ENCODE data around the gene DHRS1.
A peak's percentile ranks its signal among the peaks of the same experiment; 100 is the strongest.
"Not testable (repeated sequence)": the region's sequence is repeated elsewhere in the genome, so short reads cannot be mapped to it uniquely, and the experiment has no call there.

DHRS1 gene

DNA sequence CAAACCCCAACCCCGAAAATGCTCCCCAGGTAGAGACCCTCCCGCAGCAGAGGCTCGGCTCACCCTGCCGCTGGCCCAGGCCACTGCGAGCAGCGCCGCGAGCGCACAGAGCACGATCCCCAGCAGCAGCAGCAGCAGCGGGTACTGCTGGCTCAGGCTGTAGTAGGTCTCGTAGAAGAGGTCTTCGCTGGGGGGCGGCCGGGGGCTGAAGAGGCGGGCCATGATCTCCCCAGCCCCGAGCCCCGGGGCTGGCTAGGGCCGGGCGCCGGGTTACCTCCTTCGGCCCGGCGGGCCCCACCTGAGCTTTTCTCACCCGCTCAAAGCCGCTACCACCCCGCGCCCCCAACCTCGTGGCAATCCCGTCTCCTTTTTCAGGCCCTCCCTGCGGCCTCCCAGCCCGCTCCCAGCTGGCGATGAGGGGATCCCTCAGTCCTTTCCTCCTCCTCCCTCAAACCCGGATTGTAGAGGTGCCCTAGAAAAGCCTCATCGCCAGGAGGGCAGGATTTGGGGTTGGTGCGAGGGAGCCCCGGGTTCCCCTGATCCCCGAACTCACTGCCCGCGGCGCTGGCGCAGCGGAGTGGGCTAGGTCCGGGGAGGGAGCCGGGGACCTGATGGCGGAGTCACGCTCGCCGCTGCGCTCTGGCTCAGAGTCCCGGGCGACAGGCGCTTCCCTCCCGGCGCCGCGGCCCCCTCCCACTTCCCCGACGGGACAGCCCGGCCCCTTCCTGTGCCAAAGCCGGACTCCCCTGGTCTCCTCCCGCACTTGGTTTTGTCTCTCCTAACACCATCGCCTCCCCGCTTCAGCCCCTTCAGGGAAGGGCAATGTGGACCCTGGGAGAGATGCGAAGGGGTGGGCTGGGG lies 35.1 kb upstream of the DHRS1 start, which contains the start of gene ADCY4:
ADCY4 (minus strand) TSS at position 641 of the 861 bp plus-strand sequence; CDS start at position 222, 419 bp downstream.
- Mint-ChIP-seq H3K27me3 (peaks cover 12% of the 10 kb centered on the region), H3K4me1 (peaks cover 57% of the 10 kb centered on the region), H3K4me3 (peak within 1 kb of the TSS; percentile 29), H3K36me3 (ENCODE audit: insufficient read depth) (peaks cover 23% of the 10 kb centered on the region), H3K27ac (ENCODE audit: low read depth) (no peak within 1 kb of the TSS), H3K9me3 (no peaks in the 10 kb centered on the region)
- no peak for ATAC-seq (replicated peaks; ENCODE audit: extremely low read depth, poor library complexity, severe bottlenecking)
- no peak for DNase-seq (ENCODE audit: low spot score in 2 of 2)

DNA sequence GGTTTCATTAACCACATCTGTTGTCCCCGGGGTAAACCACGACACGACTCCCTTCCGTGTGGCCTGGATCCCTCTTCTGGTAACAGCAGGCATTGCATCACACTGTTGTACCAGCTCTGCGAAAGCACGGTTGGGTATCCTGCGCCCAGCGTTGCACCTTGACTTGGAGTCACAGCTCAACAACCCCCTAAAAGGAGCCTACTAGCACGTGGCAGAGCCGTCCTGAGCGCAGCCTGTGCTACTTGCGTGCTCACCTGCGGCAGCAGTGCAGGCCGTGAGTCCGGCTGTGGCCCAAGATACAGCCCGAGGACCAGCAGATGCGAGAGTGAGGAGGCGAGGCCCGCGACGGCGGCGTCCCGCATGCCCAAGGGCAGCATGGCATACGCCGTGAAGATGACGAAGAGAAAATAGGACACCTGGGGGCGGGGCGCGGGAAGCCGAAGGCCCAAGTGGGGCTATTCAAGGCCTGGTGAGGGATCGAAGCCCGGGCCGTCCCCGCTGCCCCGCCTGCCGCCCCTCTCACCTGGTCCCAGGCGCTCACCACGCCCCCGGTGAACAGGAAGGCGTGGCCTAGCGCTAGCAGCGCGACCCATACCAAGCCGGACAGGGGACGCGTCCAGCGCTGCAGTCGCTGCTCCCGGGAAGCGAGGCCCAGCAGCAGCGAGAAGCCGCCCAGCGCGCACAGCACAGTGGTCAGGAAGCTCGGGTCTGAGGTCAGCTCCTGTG lies 32.9 kb upstream of the DHRS1 start:
- Mint-ChIP-seq H3K36me3 (ENCODE audit: insufficient read depth) (peaks cover 27% of the 10 kb centered on the region), H3K27me3 (peaks cover 12% of the 10 kb centered on the region), H3K4me1 (peaks cover 61% of the 10 kb centered on the region), H3K9me3 (no peaks in the 10 kb centered on the region), H3K27ac (ENCODE audit: low read depth) (peak overlapping the region; percentile 83), H3K4me3 (peak overlapping the region; percentile 73)
- peak; percentile 62 for ATAC-seq (replicated peaks; ENCODE audit: extremely low read depth, poor library complexity, severe bottlenecking)
- peak; percentile 74 to 85 for DNase-seq (ENCODE audit: low spot score in 2 of 2)

DNA sequence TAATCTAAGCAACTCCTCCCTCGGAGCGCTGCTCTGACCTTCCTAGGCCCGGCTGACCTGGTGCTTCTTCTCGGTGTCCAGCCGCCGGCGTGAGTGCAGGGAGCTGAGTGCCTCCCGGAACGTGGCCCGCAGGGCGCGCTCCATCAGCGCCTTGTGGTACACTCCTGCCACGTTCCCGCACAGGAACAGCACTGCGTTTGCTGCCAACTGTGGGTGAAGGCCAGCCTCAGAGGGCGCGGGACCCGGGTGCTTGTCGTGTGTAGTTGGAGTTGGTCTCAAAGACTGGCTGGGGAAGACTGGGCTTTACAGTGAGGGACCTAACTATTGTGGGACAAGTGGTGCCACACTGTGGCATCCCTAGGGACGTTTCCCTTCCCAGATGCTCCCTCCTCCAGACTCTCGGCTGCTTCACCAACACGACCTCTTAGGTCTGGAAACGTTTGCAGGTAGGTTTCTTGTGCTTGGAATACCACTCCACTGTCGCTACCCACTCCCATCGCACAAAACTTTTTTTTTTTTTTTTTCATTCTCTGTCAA lies 32.2 kb upstream of the DHRS1 start:
- H3K4me3 Mint-ChIP-seq = peak overlapping the region; percentile 73
- ATAC-seq (replicated peaks; ENCODE audit: extremely low read depth, poor library complexity, severe bottlenecking) (no peak), DNase-seq (ENCODE audit: low spot score in 2 of 2) (no peak)
- H3K36me3 Mint-ChIP-seq (ENCODE audit: insufficient read depth) = peaks cover 27% of the 10 kb centered on the region
- H3K4me1 Mint-ChIP-seq = peaks cover 65% of the 10 kb centered on the region
- peaks cover 12% of the 10 kb centered on the region for H3K27me3 Mint-ChIP-seq
- H3K27ac Mint-ChIP-seq (ENCODE audit: low read depth) = peak overlapping the region; percentile 83
- no peaks in the 10 kb centered on the region for H3K9me3 Mint-ChIP-seq

DNA sequence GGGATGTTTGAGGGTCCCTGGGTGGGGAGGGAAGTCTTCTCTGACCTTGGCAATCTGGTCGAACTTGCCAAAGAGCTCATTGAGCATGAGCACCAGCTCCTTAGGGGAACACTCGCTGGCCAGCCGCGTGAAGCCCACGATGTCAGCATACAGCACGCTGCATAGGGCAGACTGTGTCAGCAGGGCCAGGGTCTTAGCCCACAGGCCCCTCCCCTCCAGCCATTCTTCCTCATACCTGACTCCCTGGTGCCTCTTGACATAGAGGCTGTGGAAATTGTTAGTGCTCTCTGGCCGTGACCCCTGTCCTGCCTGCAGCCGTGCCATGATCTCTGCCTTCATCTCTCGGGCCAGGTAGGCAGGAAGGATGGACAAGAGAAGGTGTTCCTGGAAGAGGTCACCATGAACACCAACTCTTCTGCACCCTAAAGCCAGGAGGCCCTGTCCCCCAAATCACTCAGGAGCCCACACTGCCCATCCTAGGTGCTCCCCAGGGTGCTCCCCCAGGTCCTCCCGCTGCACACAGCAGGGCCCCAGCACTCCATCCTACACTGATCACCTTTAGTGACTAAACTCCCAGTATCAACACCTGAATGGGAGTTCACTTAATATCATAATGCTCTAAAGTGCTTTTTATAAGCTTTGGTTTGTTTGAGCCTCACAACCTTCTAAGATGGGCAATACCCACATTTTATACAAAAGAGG lies 31.5 kb upstream of the DHRS1 start:
- peaks cover 12% of the 10 kb centered on the region for H3K27me3 Mint-ChIP-seq
- no peak overlapping the region for H3K4me3 Mint-ChIP-seq
- H3K36me3 Mint-ChIP-seq (ENCODE audit: insufficient read depth) = peaks cover 21% of the 10 kb centered on the region
- peaks cover 65% of the 10 kb centered on the region for H3K4me1 Mint-ChIP-seq
- DNase-seq (ENCODE audit: low spot score in 2 of 2) (no peak), ATAC-seq (replicated peaks; ENCODE audit: extremely low read depth, poor library complexity, severe bottlenecking) (no peak)
- no peaks in the 10 kb centered on the region for H3K9me3 Mint-ChIP-seq
- H3K27ac Mint-ChIP-seq (ENCODE audit: low read depth) = peak overlapping the region; percentile 83

DNA sequence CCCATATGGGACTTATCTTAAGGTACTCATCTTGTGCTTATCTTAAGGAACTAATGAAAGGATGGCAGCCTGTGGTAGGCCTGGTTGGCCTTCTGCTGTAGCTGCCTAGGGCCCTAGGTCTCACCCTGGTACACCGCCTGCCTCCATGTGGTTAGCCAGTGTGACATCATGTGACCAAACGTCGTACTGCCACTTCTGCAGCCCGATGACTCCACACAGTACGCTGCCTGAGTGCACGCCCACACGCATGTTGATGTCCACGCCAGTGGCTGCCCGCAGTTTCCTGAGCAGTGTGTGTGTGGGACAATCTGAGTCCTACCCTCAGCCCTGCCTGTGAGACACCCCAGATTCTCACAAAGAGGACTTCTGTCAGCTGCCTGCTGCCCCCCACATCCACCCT lies 30.2 kb upstream of the DHRS1 start:
- peak; percentile 60 to 82 for DNase-seq (ENCODE audit: low spot score in 2 of 2)
- Mint-ChIP-seq H3K4me1 (peaks cover 56% of the 10 kb centered on the region), H3K4me3 (peak overlapping the region; percentile 53), H3K9me3 (no peaks in the 10 kb centered on the region), H3K36me3 (ENCODE audit: insufficient read depth) (peaks cover 21% of the 10 kb centered on the region), H3K27ac (ENCODE audit: low read depth) (peak overlapping the region; percentile 79), H3K27me3 (peaks cover 2% of the 10 kb centered on the region)
- ATAC-seq (replicated peaks; ENCODE audit: extremely low read depth, poor library complexity, severe bottlenecking) = peak; percentile 87

DNA sequence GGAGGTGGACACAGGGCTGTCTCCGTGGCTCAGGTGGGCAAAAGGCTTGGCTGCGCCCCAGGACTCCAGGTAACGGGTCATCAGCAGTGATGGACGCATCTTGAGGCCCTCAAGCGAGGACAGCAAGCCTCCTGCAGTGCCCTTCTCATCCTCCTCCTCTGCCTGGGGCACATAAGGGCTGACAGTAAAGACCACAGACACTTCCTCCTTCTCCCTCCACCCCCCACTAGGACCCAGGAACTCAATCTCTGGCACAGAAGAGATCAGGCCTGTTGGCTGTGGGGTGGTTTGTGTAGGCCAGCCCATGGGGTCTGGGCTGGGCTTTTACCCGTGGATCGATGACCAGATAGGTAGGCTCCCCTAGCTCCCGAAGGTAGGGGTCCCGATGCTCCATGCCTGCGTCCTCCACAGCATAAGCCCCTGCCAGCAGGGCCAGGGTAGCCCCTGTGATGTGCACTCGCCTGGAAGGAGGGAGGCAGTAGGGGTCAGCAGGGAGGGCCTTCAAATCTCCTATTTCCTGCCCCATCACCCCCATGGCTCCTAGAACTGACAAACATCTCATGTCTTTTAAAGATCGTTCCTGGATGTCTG lies 29.6 kb upstream of the DHRS1 start:
- H3K9me3 Mint-ChIP-seq = no peaks in the 10 kb centered on the region
- peak overlapping the region; percentile 53 for H3K4me3 Mint-ChIP-seq
- no peaks in the 10 kb centered on the region for H3K27me3 Mint-ChIP-seq
- no peak for DNase-seq (ENCODE audit: low spot score in 2 of 2)
- H3K36me3 Mint-ChIP-seq (ENCODE audit: insufficient read depth) = peaks cover 21% of the 10 kb centered on the region
- ATAC-seq (replicated peaks; ENCODE audit: extremely low read depth, poor library complexity, severe bottlenecking) = no peak
- peak overlapping the region; percentile 79 for H3K27ac Mint-ChIP-seq (ENCODE audit: low read depth)
- H3K4me1 Mint-ChIP-seq = peaks cover 56% of the 10 kb centered on the region

DNA sequence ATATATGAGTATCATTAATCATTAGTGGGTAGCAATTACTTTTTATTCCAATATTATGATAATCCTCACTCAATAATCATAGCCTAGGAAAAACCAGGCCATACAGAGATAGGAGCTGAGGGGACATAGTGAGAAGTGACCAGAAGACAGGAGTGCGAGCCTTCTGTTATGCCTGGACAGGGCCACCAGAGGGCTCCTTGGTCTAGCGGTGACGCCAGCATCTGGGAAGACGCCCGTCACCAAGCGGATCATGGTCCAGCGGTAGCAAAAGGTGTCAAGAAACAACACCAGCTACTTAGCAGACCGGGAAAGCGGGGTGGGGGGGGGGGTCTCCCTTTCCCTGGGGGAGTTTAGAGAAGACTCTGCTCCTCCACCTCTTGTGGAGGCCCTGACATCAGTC lies 28.3 kb upstream of the DHRS1 start:
- Mint-ChIP-seq H3K27ac (ENCODE audit: low read depth) (peak overlapping the region; percentile 79), H3K36me3 (ENCODE audit: insufficient read depth) (peaks cover 19% of the 10 kb centered on the region), H3K4me3 (peak overlapping the region; percentile 48), H3K4me1 (peaks cover 62% of the 10 kb centered on the region)
- not testable (repeated sequence) for ATAC-seq (replicated peaks; ENCODE audit: extremely low read depth, poor library complexity, severe bottlenecking); H3K27me3 Mint-ChIP-seq; DNase-seq (ENCODE audit: low spot score in 2 of 2); H3K9me3 Mint-ChIP-seq

DNA sequence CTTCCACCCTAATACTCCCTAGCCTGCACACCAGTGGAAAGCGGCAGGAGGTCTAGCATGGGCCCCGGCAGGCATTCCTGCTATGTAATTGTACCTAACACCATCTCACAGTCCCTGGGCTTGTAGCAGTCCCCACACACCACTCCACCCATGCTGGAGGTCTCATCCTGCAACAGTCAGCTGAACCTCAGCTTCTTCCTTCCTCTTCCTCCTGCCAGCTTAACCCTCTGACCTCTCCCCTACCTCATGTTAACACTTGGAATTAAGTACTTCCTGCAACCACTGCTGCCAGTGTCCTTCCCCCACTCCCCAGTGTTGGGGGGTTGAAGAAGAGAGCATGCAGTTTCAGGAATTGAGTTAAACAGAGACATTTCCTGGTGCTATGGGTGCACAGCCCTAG lies 27.7 kb upstream of the DHRS1 start:
- Mint-ChIP-seq H3K4me1 (peaks cover 60% of the 10 kb centered on the region), H3K36me3 (ENCODE audit: insufficient read depth) (peaks cover 15% of the 10 kb centered on the region), H3K9me3 (no peaks in the 10 kb centered on the region), H3K4me3 (peak overlapping the region; percentile 48), H3K27me3 (no peaks in the 10 kb centered on the region), H3K27ac (ENCODE audit: low read depth) (peak overlapping the region; percentile 79)
- no peak for ATAC-seq (replicated peaks; ENCODE audit: extremely low read depth, poor library complexity, severe bottlenecking)
- no peak for DNase-seq (ENCODE audit: low spot score in 2 of 2)

DNA sequence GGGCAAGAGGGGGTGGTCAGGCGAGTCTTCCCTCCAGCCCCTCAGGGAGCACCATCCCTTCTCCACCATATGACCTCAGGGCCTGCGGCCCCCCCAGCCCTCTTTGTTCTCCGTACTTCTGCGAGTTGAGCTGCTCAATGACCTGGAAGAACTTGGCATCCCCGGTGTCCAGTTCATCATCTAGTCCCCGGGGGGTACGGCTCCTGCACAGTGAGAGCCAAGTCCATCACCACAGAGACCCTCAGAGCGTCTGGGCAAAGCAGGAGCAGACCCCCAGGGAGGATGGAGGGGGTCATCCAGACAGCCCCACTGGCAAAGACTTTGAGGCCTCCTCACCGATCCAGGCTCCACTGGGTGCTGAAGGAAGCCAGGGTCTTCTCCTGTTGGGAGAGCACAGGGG lies 26.4 kb upstream of the DHRS1 start:
- ATAC-seq (replicated peaks; ENCODE audit: extremely low read depth, poor library complexity, severe bottlenecking) = no peak
- H3K4me3 Mint-ChIP-seq = no peak overlapping the region
- peaks cover 48% of the 10 kb centered on the region for H3K4me1 Mint-ChIP-seq
- H3K36me3 Mint-ChIP-seq (ENCODE audit: insufficient read depth) = peaks cover 11% of the 10 kb centered on the region
- no peaks in the 10 kb centered on the region for H3K9me3 Mint-ChIP-seq
- no peak overlapping the region for H3K27ac Mint-ChIP-seq (ENCODE audit: low read depth)
- no peak for DNase-seq (ENCODE audit: low spot score in 2 of 2)
- no peaks in the 10 kb centered on the region for H3K27me3 Mint-ChIP-seq

DNA sequence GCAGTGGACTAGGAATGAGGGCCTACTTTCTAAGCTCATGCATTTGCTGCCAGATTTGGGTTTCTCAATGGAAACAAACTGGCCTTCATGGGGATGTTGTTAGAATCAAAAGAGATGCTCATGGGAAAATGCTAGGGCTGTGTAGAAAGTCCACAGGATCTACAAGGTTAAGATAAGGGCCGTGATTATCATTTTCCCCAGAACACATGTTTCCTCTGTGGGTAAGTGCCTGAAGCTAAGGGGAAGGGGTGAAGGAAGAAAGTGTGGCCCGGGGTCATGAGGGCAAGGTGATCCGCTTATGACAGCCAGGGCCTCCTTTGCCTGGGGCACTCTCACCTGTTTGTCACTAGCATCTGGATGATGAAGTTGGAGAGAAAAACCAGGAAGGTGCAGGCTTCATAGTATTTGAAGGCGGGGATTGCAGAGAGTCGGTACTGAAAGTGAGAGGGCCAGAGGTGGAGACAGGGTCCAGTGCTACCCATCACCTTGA lies 25.5 kb upstream of the DHRS1 start:
- H3K27me3 Mint-ChIP-seq = no peaks in the 10 kb centered on the region
- H3K36me3 Mint-ChIP-seq (ENCODE audit: insufficient read depth) = peaks cover 8% of the 10 kb centered on the region
- H3K9me3 Mint-ChIP-seq = no peaks in the 10 kb centered on the region
- peaks cover 40% of the 10 kb centered on the region for H3K4me1 Mint-ChIP-seq
- no peak overlapping the region for H3K27ac Mint-ChIP-seq (ENCODE audit: low read depth)
- no peak for DNase-seq (ENCODE audit: low spot score in 2 of 2)
- no peak for ATAC-seq (replicated peaks; ENCODE audit: extremely low read depth, poor library complexity, severe bottlenecking)
- no peak overlapping the region for H3K4me3 Mint-ChIP-seq

DNA sequence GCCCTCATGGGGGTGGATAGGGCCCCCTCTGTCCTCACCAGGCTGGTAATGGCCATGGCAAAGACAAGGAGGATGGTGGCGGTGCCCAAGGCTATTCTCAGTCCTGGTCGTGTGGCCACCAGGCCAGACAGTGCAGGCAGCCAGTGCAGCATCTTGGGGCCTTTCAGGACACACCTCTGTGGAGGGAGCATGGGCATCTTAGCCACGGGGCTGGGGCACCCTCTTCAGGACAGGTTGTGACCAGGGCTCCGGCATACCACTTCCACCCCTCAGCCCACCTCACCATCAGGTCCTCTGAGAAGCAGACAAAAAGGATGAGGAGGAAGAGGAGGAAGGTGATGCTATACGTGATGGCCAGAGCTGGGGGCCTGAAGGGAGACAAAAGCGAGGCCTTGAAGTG lies 24.4 kb upstream of the DHRS1 start:
- peaks cover 34% of the 10 kb centered on the region for H3K4me1 Mint-ChIP-seq
- peak overlapping the region; percentile 22 for H3K27ac Mint-ChIP-seq (ENCODE audit: low read depth)
- H3K36me3 Mint-ChIP-seq (ENCODE audit: insufficient read depth) = no peaks in the 10 kb centered on the region
- no peak for ATAC-seq (replicated peaks; ENCODE audit: extremely low read depth, poor library complexity, severe bottlenecking)
- H3K27me3 Mint-ChIP-seq = no peaks in the 10 kb centered on the region
- H3K4me3 Mint-ChIP-seq = no peak overlapping the region
- no peaks in the 10 kb centered on the region for H3K9me3 Mint-ChIP-seq
- DNase-seq (ENCODE audit: low spot score in 2 of 2) = no peak

DNA sequence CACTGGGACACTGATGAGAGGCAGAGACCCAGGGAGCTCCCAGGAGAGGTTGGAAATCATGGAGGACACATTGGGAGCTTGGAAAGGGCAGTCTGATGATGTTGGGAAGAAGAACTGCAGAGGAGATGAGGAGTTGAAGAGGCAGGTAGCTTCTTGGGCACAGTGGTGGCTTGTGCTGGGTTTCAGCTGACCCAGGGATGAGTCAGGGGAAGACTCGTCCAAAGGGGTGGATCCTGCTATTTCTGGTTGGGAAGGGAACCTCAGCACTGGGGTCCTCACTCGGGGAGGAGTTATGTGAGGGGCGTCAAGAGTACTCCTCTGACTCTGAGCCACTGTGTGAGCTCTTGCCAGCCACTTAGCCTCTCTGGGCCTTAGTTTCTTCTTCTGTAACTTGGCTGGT lies 23.8 kb upstream of the DHRS1 start:
- DNase-seq (ENCODE audit: low spot score in 2 of 2) = no peak

More for the DNA sequence above, 23.8 kb upstream of the DHRS1 start:
- Mint-ChIP-seq H3K4me1 (peaks cover 32% of the 10 kb centered on the region), H3K36me3 (ENCODE audit: insufficient read depth) (no peaks in the 10 kb centered on the region), H3K27me3 (no peaks in the 10 kb centered on the region), H3K27ac (ENCODE audit: low read depth) (no peak overlapping the region), H3K4me3 (no peak overlapping the region), H3K9me3 (no peaks in the 10 kb centered on the region)
- ATAC-seq (replicated peaks; ENCODE audit: extremely low read depth, poor library complexity, severe bottlenecking) = no peak
